Testis (tissue), 3 donors: ENCODE measurements around the gene TERB1. TPM values are rescaled to one million over a fixed set of nuclear protein-coding genes. Genes with fewer than 3 reads are reported as not detected.

ENCODE experiments used
- DNase-seq: peaks from one replicate; pipeline ENCODE4 v3.0.0-alpha.2; 2019
- H3K27ac ChIP-seq, 2 donors: fragments of 200-600 bp; sonication (generic); one replicate each; pipeline ENCODE4 v1.5.1; 2019
- H3K27me3 ChIP-seq: fragments of 200-600 bp; sonication (generic); one replicate; pipeline ENCODE4 v1.5.1; 2019
- H3K36me3 ChIP-seq: fragments of 200-600 bp; sonication (generic); one replicate; pipeline ENCODE4 v1.5.1; 2017; ENCODE audit warnings: low read depth; ENCODE audit errors: missing control alignments
- H3K4me1 ChIP-seq: fragments of 200-600 bp; sonication (generic); one replicate; pipeline ENCODE4 v1.5.1; 2019
- H3K4me3 ChIP-seq, 2 donors: fragments of 200-600 bp; sonication (generic); one replicate each; pipeline ENCODE4 v1.5.1; 2017 to 2019
- H3K9me3 ChIP-seq: fragments of 200-600 bp; sonication (generic); one replicate; pipeline ENCODE4 v1.5.1; 2017
- CTCF ChIP-seq, 3 experiments: fragments of 450-650 bp in 2 of 3; fragments of 200-600 bp in 1 of 3; sonication (generic) in 1 of 3; IDR thresholded peaks; one replicate each; pipeline ENCODE4 v1.5.1; 2016 to 2019; ENCODE audit warnings: antibody characterized with exemption in 3 of 3, mild to moderate bottlenecking in 2 of 3, moderate library complexity in 1 of 3
- POLR2A ChIP-seq: fragments of 450-650 bp; IDR thresholded peaks from one replicate; pipeline ENCODE4 v1.6.1; 2017; ENCODE audit warnings: antibody characterized with exemption, mild to moderate bottlenecking, moderate library complexity
- whole genome bisulfite sequencing, 2 donors: methylation state at CpG; one replicate each; pipeline ENCODE4 v1.1.5; 2018; 5-methylcytosine and 5-hydroxymethylcytosine counted together
- intact Hi-C: fragments of 100-400 bp; cut with DNase I; formaldehyde crosslinking; loops from one replicate; pipeline ENCODE4 v1.15.1; 2023; ENCODE audit warnings: low total_unique reads
- polyA plus RNA-seq: library from polyadenylated mRNA; stranded (reverse); fragments of 350-450 nt; fragmentation: Illumina TruSeq; extraction: RNeasy Lipid Tissue Mini Kit (QIAGEN cat#74804); gene quantifications from one replicate; pipeline ENCODE4 v1.2.3, GENCODE V29; 2014; ENCODE audit warnings: low read depth, low replicate concordance; ENCODE audit not compliant: insufficient read depth
- total RNA-seq, 2 donors: library from RNA; depleted of rRNA; stranded (reverse); fragments of >200 nt; gene quantifications; one replicate each; pipeline ENCODE4 v1.2.3, GENCODE V29; 2016

TERB1 gene
- total and polyA plus RNA-seq, 3 donors from 2014 or later: 12.1 to 30.6 (median 13.3) TPM

GRCh38 chr16:66758086-66758485 is 43.3 kb downstream of the TERB1 start:
- intact Hi-C loops: no loop called here
- DNase-seq: no peak
- no peak overlapping the region for H3K27ac ChIP-seq
- no peaks in the 10 kb centered on the region for H3K27me3 ChIP-seq
- no peak for TF ChIP-seq POLR2A
- TF ChIP-seq CTCF (IDR thresholded peaks at IDR 0.05): no peak
- no peak overlapping the region for H3K4me3 ChIP-seq
- H3K9me3 ChIP-seq: no peaks in the 10 kb centered on the region
- H3K36me3 ChIP-seq: no peaks in the 10 kb centered on the region
- no peaks in the 10 kb centered on the region for H3K4me1 ChIP-seq

GRCh38 chr16:66754819-66755218 is 46.6 kb downstream of the TERB1 start:
- Histone ChIP-seq H3K9me3 (no peaks in the 10 kb centered on the region), H3K27ac (no peak overlapping the region), H3K27me3 (no peaks in the 10 kb centered on the region), H3K36me3 (no peaks in the 10 kb centered on the region), H3K4me3 (no peak overlapping the region), H3K4me1 (peaks cover 8% of the 10 kb centered on the region)
- WGBS, 2 donors: 77 to 86% methylated on average over 3 of the region's 3 CpGs
- DNase-seq: no peak
- no peak for TF ChIP-seq POLR2A
- no peak for TF ChIP-seq CTCF (IDR thresholded peaks at IDR 0.05)
- intact Hi-C loops: no loop called here

GRCh38 chr16:66754211-66754610 is 47.2 kb downstream of the TERB1 start:
- H3K27ac ChIP-seq: no peak overlapping the region
- no peaks in the 10 kb centered on the region for H3K36me3 ChIP-seq
- H3K4me1 ChIP-seq: peaks cover 9% of the 10 kb centered on the region
- TF ChIP-seq CTCF (IDR thresholded peaks at IDR 0.05) (no peak), POLR2A (no peak)
- H3K27me3 ChIP-seq: no peaks in the 10 kb centered on the region
- no peak overlapping the region for H3K4me3 ChIP-seq
- intact Hi-C loops: no loop called here
- 94 to 96% methylated on average over 2 of the region's 2 CpGs for WGBS, 2 donors
- no peaks in the 10 kb centered on the region for H3K9me3 ChIP-seq
- DNase-seq: no peak

- 86 to 100% methylated on average over 2 of the region's 2 CpGs for WGBS, 2 donors
- DNase-seq: no peak
- no peak overlapping the region for H3K27ac ChIP-seq
Observed at GRCh38 chr16:66752958-66753357, 48.4 kb downstream of the TERB1 start.

More at GRCh38 chr16:66752958-66753357, 48.4 kb downstream of the TERB1 start:
- Histone ChIP-seq H3K4me3 (no peak overlapping the region), H3K36me3 (no peaks in the 10 kb centered on the region), H3K4me1 (peaks cover 9% of the 10 kb centered on the region), H3K27me3 (no peaks in the 10 kb centered on the region), H3K9me3 (no peaks in the 10 kb centered on the region)
- intact Hi-C loops: no loop called here
- TF ChIP-seq CTCF (IDR thresholded peaks at IDR 0.05) (no peak), POLR2A (no peak)
